ENCODE measurements around the gene ANKRD33.
"Not testable (repeated sequence)": the region's sequence is repeated elsewhere in the genome, so short reads cannot be mapped to it uniquely, and the experiment has no call there.

The ANKRD33 gene

GRCh38 chr12:51874486-51874885, 13.4 kb upstream of the ANKRD33 start:
- no peak for DNase-seq (ENCODE audit: low read depth in 2 of 3, low spot score in 1 of 3)

GRCh38 chr12:51879102-51879501, 8.8 kb upstream of the ANKRD33 start:
- DNase-seq (ENCODE audit: low read depth in 2 of 3, low spot score in 1 of 3): no peak

DNA sequence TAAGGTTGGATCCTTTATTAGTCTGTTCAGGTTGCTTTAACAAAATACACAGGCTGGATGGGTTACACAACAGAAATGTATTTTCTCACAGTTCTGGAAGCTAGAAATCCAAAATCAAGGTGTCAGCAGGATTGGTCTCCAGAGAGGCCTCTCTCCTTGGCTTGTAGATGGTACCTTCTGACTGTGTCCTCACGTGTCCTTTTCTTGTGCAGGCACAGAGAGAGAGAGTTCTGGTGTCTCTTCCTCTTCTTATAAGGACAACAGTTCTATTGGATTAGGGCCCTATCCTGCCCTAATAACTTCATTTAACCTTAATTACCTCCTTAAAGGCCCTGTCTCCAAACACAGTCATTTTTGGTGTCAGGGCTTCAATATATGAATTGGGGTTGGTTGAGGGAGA, 4.6 kb upstream of the ANKRD33 start:
- DNase-seq (ENCODE audit: low read depth in 2 of 3, low spot score in 1 of 3): no peak

- no peak for DNase-seq (ENCODE audit: low read depth in 2 of 3, low spot score in 1 of 3)
These were observed 3.8 kb upstream of the ANKRD33 start for GRCh38 chr12:51883998-51884675.

- DNase-seq (ENCODE audit: low read depth in 2 of 3, low spot score in 1 of 3): no peak
These were observed 3.1 kb upstream of the ANKRD33 start for GRCh38 chr12:51884676-51885229.

DNA sequence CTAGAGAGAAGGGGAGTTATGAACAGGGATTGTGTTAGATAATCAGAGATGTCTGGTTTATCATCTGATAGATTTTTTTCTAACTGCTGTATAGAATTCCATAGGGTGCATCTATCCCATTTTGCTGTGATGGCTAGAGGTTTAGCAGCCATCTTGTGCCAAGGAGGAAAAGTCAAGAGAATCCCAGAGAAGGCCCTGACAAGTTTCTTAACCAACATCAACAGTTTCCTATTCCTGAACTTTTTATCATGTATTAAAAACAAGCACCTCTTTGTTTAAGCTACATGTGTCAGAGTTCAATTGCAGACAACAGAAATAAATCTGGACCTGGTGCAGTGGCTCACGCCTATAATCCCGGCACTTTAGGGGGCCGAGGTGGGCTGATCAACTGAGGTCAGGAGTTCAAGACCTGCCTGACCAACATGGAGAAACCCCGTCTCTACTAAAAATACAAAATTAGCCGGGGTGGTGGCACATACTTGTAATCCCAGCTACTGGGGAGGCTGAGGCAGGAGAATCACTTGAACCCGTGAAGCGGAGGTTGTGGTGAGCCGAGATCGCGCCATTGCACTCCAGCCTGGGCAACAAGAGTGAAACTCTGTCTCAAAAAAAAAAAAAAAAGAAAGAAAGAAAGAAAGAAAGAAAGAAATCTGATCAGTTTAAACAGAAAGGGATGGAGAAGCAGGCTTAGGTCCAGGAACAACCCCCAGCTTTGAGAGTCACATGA, 2.4 kb upstream of the ANKRD33 start:
- not testable (repeated sequence) for DNase-seq (ENCODE audit: low read depth in 2 of 3, low spot score in 1 of 3)

- DNase-seq (ENCODE audit: low read depth in 2 of 3, low spot score in 1 of 3): peak in 2 of 3 donors; percentile 24 to 27
These were observed 1.7 kb upstream of the ANKRD33 start for GRCh38 chr12:51886021-51886710.

- DNase-seq (ENCODE audit: low read depth in 2 of 3, low spot score in 1 of 3): no peak
These were observed 663 bp downstream of the ANKRD33 start for GRCh38 chr12:51888316-51889215.

DNA sequence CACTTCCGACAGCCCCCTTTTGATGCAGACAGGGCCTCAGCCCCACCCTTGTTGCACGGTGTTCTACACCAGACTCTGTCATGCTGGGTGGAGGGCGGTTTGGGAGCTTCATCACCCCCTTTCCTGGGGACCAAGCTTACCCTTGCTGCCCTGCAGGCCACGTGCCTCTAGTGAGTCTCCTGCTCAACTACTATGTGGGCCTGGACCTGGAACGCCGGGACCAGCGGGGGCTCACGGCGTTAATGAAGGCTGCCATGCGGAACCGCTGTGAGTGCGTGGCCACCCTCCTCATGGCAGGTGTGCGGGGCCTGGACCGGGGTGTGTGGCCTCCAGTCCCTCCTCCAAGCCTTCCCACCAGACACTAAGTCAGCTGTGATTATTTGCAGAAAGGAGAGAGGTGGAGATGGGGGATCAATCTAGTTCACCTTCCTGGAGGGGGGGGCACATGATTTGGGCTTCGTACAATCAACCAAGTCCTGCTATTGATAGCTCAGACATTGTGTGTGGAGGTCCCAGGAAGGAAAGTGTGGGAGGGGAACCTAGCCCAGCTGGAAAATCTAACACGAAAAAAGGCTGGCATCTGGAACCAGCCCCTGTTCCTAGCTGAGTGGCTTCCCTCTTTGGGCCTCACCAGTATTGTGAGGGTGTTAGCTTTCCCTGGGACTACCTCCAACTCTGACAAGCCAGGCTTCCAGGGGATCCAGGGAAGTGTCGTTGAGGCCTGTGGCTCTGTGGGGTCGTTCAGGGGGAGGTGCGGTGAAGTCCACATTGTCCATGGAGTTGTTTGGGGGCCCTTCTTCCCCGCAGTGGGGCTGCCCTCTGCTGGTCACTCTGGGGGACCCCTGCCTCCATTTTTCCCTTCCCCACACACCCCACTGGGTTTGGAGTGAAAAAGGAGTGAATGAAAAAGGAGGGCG, 1.6 kb downstream of the ANKRD33 start:
- DNase-seq (ENCODE audit: low read depth in 2 of 3, low spot score in 1 of 3): no peak

DNA sequence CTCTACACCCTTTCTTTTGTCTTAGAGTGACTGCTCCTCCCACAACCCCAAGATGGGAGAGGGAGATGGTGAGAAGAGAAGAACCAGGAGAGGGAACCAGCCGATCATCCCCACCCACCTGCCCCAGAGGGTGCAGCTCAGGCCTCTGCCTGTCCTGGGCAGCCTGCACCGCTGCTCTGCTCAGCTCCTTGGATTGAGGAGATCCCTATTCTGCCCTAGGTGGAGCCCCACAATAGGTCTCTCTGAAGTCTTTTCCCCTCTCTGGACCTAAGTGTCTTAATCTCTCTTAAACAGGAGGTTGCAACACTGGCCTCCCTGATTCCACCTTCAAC, 2.2 kb downstream of the ANKRD33 start:
- no peak for DNase-seq (ENCODE audit: low read depth in 2 of 3, low spot score in 1 of 3)

DNA sequence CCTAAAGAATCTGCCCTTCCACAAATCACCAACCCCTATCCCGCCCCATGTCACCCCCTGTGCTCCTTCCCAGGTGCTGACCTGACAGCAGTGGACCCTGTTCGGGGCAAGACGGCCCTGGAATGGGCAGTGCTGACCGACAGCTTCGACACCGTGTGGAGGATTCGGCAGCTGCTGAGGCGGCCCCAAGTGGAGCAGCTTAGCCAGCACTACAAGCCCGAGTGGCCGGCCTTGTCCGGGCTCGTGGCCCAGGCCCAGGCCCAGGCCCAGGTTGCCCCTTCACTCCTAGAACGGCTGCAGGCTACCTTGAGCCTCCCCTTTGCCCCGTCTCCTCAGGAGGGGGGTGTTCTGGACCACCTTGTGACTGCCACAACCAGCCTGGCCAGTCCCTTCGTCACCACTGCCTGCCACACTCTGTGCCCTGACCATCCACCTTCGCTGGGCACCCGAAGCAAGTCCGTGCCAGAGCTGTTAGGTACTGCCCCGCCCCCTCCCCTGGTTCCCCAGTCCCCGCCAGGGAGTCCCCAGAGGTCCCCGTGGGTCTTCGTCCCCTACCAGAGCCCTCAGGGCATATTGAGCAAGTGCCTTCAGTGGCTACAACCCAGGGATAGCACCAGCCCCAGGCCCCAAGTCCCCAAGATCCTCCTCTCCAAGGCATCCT, 2.7 kb downstream of the ANKRD33 start:
- DNase-seq (ENCODE audit: low read depth in 2 of 3, low spot score in 1 of 3): no peak

DNA sequence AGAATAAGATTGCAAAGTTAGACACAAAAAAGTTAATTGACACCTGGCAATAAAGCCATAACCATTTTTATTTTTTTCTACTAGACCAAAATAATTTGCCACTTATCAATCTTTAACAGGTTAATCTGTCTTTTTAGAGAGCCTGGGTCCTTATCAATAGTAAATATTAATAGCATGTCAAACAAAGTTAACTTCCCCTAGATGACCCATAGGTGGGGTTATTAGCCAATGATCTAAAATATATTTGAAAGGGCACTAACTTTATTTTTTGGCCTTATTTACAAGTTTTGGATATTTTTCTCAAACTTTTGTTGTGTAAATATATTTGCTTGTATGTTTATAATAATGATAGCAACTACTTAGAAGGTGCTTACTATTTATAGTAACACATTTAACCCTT, 3.9 kb downstream of the ANKRD33 start:
- no peak for DNase-seq (ENCODE audit: low read depth in 2 of 3, low spot score in 1 of 3)

DNA sequence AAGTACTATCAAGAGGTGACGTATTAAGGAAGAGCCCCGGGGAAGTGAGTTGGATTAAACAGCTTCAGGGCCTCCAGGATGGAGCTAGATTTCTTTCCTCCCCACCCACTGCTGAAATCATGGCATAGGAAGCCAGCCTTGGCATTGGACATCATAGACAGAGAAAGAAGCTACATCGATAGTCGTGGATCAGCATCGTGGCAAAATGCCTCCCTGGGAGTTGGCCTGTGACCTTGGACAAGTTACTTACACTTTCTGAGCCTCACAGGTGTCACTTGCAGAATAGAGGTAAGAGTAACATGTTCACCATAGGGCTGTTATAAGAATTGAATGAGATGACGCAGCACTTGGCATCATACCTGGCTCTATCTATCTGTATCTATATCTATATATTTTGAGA, 5.9 kb downstream of the ANKRD33 start:
- DNase-seq (ENCODE audit: low read depth in 2 of 3, low spot score in 1 of 3): no peak

DNA sequence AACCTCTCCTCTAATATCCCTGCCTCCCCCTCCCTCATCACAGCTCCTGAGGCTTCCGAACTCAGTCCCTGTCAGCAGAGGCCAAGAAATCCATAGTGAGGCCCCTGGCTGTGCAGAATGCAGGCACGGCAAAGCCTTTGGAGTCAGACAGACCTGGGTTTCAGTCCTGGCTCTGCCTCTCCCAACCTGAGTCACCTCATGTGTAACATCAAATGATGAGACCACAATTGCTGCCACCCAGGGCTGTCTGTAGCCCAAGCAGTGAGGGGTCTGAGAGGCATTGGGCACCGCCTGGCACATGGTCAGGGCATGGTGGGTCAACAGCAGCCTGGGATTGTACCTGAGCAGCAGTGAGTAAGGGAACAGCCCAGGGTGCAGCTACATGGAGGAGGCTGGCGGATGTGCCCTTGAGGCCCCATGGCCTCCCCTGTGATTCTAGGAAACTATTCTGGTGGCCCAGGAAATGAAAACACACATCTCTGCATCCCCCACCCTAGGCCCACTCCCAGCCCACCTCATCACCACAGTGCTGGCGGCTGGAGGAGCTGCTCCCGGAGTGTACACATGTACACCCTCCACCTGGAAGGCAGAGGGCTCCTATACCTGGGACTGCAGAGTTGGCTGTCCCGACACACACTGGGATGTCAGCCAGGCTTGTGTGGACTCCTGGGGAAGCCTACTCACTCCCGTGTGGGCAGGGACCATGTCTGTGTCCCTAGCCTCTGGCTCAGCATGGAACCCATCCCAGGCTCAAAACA, 7.7 kb downstream of the ANKRD33 start:
- no peak for DNase-seq (ENCODE audit: low read depth in 2 of 3, low spot score in 1 of 3)

DNA sequence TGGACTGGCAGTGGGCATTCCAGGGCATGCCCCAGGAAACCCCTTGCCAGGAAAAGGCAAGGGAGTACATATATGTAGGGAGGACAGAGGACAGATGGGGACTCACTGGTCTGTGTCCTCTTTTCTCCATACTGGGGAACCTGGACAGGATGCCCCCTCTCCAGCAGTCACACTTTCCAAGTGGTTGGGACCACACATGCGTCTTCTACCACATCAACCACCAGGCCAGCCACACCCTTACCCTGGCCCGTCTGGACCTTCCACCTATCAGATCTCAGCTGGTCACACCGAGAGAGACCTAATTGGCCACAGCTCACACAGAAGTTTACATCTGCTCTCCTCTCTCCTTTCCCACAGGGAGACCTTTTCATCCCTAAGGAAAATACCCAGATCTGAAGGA, 8.3 kb downstream of the ANKRD33 start:
- no peak for DNase-seq (ENCODE audit: low read depth in 2 of 3, low spot score in 1 of 3)

DNA sequence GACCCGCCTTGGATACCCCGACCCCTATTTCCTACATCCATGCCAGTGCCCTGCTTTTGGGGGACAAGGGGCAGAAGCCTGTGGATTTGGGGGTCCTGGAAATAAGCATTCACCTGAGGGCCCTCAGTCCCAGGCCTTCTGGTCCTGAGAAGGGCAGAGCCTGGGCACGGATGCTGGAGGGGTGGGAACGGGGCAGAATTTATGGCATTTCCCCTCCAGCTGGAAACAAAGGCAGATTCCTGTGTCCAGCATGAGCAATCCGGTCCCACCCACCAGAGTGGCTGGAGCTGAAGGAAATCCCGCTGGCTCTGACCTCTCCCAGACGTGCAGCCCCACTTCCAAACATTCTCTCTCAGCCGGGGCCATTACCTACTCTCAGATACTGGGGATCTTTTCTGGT, 9.3 kb downstream of the ANKRD33 start:
- DNase-seq (ENCODE audit: low read depth in 2 of 3, low spot score in 1 of 3): no peak

GRCh38 chr12:51898506-51898905, 10.6 kb downstream of the ANKRD33 start:
- DNase-seq (ENCODE audit: low read depth in 2 of 3, low spot score in 1 of 3): no peak

DNA sequence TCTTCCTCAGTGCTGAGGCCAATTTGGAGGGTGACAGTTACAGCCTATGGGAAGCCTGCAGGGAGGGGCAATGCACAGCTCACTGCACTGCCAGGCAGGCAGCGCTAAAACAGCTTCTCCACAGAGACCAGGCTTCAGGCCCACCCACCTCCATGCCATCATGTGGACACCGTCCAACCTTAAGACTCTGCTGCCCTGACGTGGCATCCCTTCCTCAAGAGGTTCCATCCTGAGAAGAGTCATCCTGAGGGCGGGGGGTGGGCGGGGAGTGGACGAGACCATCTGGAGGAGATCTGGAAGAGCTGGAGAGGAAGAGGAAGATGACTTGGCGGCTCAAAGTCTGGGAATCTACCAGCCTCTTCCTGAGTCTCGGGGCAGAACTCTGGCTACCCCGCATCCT, 11.0 kb downstream of the ANKRD33 start:
- no peak for DNase-seq (ENCODE audit: low read depth in 2 of 3, low spot score in 1 of 3)

Measured in stimulated activated CD4-positive, alpha-beta T cell treated with anti-CD3 and anti-CD28 coated beads, Interleukin-12 subunit alpha, Interleukin-12 subunit beta, amount 100 ng/mL, for 48 hours (primary cell).